ENCODE measurements around the gene LILRA1. TPM values are rescaled to one million over a fixed set of nuclear protein-coding genes. Genes with fewer than 3 reads are reported as not detected.
"Not testable (repeated sequence)": the region's sequence is repeated elsewhere in the genome, so short reads cannot be mapped to it uniquely, and the experiment has no call there.

The LILRA1 gene
- total and polyA plus RNA-seq, 12 donors, result 0.19 to 2.8 (median 0.40) TPM

DNA sequence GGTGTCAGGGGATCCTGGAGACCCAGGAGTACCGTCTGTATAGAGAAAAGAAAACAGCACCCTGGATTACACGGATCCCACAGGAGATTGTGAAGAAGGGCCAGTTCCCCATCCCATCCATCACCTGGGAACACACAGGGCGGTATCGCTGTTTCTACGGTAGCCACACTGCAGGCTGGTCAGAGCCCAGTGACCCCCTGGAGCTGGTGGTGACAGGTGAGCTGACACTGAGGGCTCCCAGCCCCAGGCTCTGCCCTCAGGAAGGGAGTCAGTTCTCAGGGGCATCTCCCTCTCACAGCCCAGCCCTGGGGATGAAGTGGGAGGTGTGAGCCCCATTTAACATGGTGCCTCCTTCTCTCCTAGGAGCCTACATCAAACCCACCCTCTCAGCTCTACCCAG, 1.3 kb downstream of the LILRA1 start:
- intact Hi-C loops (cut with DNase I), result no loop called here
- H3K27me3 ChIP-seq, result peaks cover 0 to 17% (median 14%) of the 10 kb centered on the region in 7 donors
- no peaks in the 10 kb centered on the region for H3K36me3 ChIP-seq
- TF ChIP-seq, protein P1, sequence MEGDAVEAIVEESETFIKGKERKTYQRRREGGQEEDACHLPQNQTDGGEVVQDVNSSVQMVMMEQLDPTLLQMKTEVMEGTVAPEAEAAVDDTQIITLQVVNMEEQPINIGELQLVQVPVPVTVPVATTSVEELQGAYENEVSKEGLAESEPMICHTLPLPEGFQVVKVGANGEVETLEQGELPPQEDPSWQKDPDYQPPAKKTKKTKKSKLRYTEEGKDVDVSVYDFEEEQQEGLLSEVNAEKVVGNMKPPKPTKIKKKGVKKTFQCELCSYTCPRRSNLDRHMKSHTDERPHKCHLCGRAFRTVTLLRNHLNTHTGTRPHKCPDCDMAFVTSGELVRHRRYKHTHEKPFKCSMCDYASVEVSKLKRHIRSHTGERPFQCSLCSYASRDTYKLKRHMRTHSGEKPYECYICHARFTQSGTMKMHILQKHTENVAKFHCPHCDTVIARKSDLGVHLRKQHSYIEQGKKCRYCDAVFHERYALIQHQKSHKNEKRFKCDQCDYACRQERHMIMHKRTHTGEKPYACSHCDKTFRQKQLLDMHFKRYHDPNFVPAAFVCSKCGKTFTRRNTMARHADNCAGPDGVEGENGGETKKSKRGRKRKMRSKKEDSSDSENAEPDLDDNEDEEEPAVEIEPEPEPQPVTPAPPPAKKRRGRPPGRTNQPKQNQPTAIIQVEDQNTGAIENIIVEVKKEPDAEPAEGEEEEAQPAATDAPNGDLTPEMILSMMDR (IDR thresholded peaks at IDR 0.05), result no peak
- H3K4me1 ChIP-seq, result peaks cover 0 to 18% (median 0%) of the 10 kb centered on the region in 9 donors
- H3K27ac ChIP-seq, result no peak overlapping the region
- no peak overlapping the region for H3K4me3 ChIP-seq
- ATAC-seq (no peak), DNase-seq (no peak)
- WGBS, 2 donors, result 76 to 85% methylated on average over 5 of the region's 5 CpGs
- H3K9me3 ChIP-seq, result peaks cover 0 to 15% (median 0%) of the 10 kb centered on the region in 11 donors

DNA sequence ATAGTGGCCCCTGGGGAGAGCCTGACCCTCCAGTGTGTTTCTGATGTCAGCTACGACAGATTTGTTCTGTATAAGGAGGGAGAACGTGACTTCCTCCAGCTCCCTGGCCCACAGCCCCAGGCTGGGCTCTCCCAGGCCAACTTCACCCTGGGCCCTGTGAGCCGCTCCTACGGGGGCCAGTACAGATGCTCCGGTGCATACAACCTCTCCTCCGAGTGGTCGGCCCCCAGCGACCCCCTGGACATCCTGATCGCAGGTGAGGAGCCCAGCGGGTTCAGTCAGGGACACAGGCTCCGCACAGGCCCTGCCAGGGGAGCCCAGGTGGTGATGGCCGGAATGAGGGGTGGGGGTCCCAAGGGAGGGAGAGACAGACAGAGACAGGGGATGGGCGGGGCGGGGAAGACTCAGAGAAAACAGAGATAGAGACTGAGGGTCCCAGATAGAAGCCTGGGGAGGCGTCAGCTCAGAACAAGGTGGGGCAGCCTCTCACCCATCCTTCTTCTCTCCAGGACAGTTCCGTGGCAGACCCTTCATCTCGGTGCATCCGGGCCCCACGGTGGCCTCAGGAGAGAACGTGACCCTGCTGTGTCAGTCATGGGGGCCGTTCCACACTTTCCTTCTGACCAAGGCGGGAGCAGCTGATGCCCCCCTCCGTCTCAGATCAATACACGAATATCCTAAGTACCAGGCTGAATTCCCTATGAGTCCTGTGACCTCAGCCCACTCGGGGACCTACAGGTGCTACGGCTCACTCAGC, 2.4 kb downstream of the LILRA1 start:
- 83 to 84% methylated on average over 26 of the region's 26 CpGs for WGBS, 2 donors
- H3K27ac ChIP-seq; ATAC-seq; H3K36me3 ChIP-seq; DNase-seq; intact Hi-C loops (cut with DNase I); H3K9me3 ChIP-seq; H3K4me3 ChIP-seq: not testable (repeated sequence)
- Histone ChIP-seq H3K4me1 (peaks cover 0 to 18% (median 0%) of the 10 kb centered on the region in 9 donors), H3K27me3 (peaks cover 0 to 21% (median 16%) of the 10 kb centered on the region in 7 donors)

DNA sequence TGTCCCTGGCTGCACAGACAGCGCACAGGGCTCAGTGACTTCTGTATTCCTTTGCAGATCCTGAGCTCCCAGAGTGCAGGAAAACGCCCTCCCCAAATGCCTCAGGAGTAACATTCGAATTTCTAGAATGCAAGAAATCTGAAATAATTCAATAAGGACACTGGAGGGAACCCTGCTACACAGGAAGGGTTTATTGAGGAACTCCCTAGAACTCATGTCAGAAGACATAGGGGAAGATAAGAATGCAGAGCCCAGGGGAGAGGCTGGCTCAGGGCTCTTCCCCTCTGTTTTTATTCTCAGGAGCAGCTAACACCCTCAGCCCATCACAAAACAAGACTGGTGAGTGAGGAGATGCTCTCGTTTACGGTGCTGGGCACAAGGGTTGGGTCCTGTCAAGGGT, 6.8 kb downstream of the LILRA1 start:
- TF ChIP-seq, protein P1 (IDR thresholded peaks at IDR 0.05), result peak in 1 of 9 donors; percentile 15
- H3K27me3 ChIP-seq, result peaks cover 0 to 16% (median 8%) of the 10 kb centered on the region in 7 donors
- H3K27ac ChIP-seq, result no peak overlapping the region
- intact Hi-C loops (cut with DNase I), result no loop called here
- no peaks in the 10 kb centered on the region for H3K36me3 ChIP-seq
- DNase-seq, result no peak
- peaks cover 0 to 13% (median 6%) of the 10 kb centered on the region in 11 donors for H3K9me3 ChIP-seq
- no peak overlapping the region for H3K4me3 ChIP-seq
- 59 to 68% methylated on average over 5 of the region's 5 CpGs for WGBS, 2 donors
- no peak for ATAC-seq
- H3K4me1 ChIP-seq, result no peaks in the 10 kb centered on the region

DNA sequence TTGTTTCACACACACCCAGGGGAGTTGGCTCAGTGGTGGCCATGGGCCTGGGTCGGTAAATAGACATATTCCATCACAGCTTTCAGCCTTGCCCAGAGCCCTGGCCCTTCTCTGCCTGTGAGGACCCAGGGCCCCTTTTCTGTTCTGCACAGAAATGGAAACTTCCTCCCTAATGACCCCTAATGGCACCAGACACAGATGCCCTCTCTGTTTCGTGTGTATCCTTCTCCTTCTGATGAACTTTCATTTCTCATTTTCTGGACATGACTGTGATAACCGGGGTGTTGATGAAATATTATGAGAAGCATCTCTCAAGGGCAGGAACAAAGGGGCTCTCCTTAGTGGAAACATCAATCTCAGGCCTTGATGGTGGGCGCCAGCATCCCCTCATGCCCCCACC, 12.8 kb downstream of the LILRA1 start:
- H3K4me1 ChIP-seq, result peaks cover 0 to 27% (median 0%) of the 10 kb centered on the region in 9 donors
- H3K27me3 ChIP-seq, result peaks cover 0 to 8% (median 3%) of the 10 kb centered on the region in 7 donors
- TF ChIP-seq, protein P1 (IDR thresholded peaks at IDR 0.05), result no peak
- intact Hi-C loops (cut with DNase I), result no loop called here
- H3K9me3 ChIP-seq, result peaks cover 0 to 40% (median 10%) of the 10 kb centered on the region in 11 donors
- no peak overlapping the region for H3K4me3 ChIP-seq
- peak overlapping the region in 1 of 10 donors; percentile 71 for H3K27ac ChIP-seq
- peak in 3 of 8 donors; percentile 12 to 50 (median 47) for ATAC-seq
- no peaks in the 10 kb centered on the region for H3K36me3 ChIP-seq
- 59 to 61% methylated on average over 4 of the region's 4 CpGs for WGBS, 2 donors
- DNase-seq, result no peak
